ENCODE data around the gene RPL7L1.

- TF ChIP-seq KLF16 (CRISPR knock-in tag; IDR thresholded peaks at IDR 0.05) (no peak), REST (IDR thresholded peaks at IDR 0.05; ENCODE audit: borderline replicate concordance in 1 of 2, low read depth in 1 of 2, low read length in 2 of 2) (no peak), TFE3 (CRISPR knock-in tag; IDR thresholded peaks at IDR 0.05) (no peak), RELA (CRISPR knock-in tag; IDR thresholded peaks at IDR 0.05) (no peak), FOXA3 (CRISPR knock-in tag; IDR thresholded peaks at IDR 0.05) (no peak), CTCF (CRISPR knock-in tag; IDR thresholded peaks at IDR 0.05) (no peak)
Observed at GRCh38 chr6:42873313-42873712, 6.1 kb upstream of the RPL7L1 start.
